Skeletal muscle tissue (tissue), 4 donors: ENCODE results near the gene GBP5. TPM values are rescaled to one million over a fixed set of nuclear protein-coding genes. Genes with fewer than 3 reads are reported as not detected.
A peak's percentile ranks its signal among the peaks of the same experiment; 100 is the strongest.
"Not testable (repeated sequence)": the region's sequence is repeated elsewhere in the genome, so short reads cannot be mapped to it uniquely, and the experiment has no call there.

Experiments used
- H3K27ac ChIP-seq: one replicate; pipeline ENCODE4 v1.7.0; 2013; ENCODE audit warnings: mild to moderate bottlenecking, low read depth, low read length, inconsistent platforms
- H3K27me3 ChIP-seq, 3 donors: one replicate each; pipeline ENCODE4 v1.7.0; 2013; ENCODE audit warnings: low read length in 3 of 3; ENCODE audit not compliant: control insufficient read depth in 3 of 3, insufficient read depth in 3 of 3
- H3K36me3 ChIP-seq, 3 donors: one replicate each; pipeline ENCODE4 v1.7.0; 2013; ENCODE audit warnings: low read length in 3 of 3; ENCODE audit not compliant: control insufficient read depth in 3 of 3, insufficient read depth in 3 of 3
- H3K4me1 ChIP-seq, 3 donors: one replicate each; pipeline ENCODE4 v1.7.0; 2013; ENCODE audit warnings: low read length in 3 of 3, mild to moderate bottlenecking in 3 of 3; ENCODE audit not compliant: control insufficient read depth in 3 of 3, insufficient read depth in 3 of 3
- H3K4me3 ChIP-seq, 3 donors: one replicate each; pipeline ENCODE4 v1.7.0; 2013; ENCODE audit warnings: low read length in 3 of 3
- H3K9ac ChIP-seq, 3 donors: one replicate each; pipeline ENCODE4 v1.7.0; 2013; ENCODE audit warnings: low read length in 3 of 3, mild to moderate bottlenecking in 3 of 3, moderate library complexity in 2 of 3, low read depth in 1 of 3
- H3K9me3 ChIP-seq, 3 donors: one replicate each; pipeline ENCODE4 v1.7.0; 2013; ENCODE audit warnings: low read length in 3 of 3; ENCODE audit not compliant: control insufficient read depth in 3 of 3
- total RNA-seq: library from RNA; depleted of rRNA; stranded (reverse); fragments of >200 nt; gene quantifications from one replicate; pipeline ENCODE4 v1.2.3, GENCODE V29; 2014
- donor health status: Osteomylitis.

GBP5 gene
- total RNA-seq, 1 donor from 2014 or later = 0.52 TPM

- H3K9me3 ChIP-seq = no peaks in the 10 kb centered on the region
- H3K4me1 ChIP-seq = no peaks in the 10 kb centered on the region
- H3K4me3 ChIP-seq = no peak overlapping the region
- no peaks in the 10 kb centered on the region for H3K36me3 ChIP-seq
- H3K9ac ChIP-seq = no peak overlapping the region
- H3K27ac ChIP-seq = no peak overlapping the region
- H3K27me3 ChIP-seq = no peaks in the 10 kb centered on the region
Observed at GRCh38 chr1:89304572-89305230, 32.0 kb upstream of the GBP5 start.

DNA sequence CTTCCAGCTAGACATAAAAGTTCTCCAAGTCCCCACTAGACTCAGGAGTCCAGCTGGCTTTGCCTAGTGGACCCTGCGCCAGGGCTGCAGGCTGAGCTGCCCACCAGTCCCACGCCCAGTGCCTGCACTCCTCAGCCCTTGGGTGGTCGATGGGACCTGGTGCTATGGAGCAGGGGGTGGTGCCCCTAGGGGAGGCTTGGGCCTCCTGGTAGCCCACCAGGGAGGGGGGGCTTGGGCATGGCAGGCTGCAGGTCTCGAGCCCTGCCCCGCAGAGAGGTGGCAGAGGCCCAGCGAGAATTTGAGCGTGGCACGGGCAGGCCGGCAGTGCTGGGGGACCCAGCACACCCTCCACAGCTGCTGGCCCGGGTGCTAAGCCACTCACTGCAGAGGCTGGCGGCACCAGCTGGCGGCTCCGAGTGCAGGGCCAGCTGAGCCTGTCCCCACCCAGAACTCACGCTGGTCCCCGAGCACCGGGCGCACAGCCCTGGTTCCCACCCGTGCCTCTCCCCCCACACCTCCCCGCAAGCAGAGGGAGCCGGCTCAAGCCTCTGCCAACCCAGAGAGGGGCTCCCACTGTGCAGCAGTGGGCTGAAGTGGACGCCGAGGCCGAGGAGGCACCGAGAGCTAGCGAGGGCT is 30.2 kb upstream of the GBP5 start:
- H3K4me3 ChIP-seq = no peak overlapping the region
- no peaks in the 10 kb centered on the region for H3K4me1 ChIP-seq
- H3K27me3 ChIP-seq = no peaks in the 10 kb centered on the region
- no peak overlapping the region for H3K9ac ChIP-seq
- H3K27ac ChIP-seq = no peak overlapping the region
- H3K9me3 ChIP-seq = no peaks in the 10 kb centered on the region
- no peaks in the 10 kb centered on the region for H3K36me3 ChIP-seq

- not testable (repeated sequence) for H3K9ac ChIP-seq, H3K4me3 ChIP-seq, H3K27ac ChIP-seq, H3K9me3 ChIP-seq, H3K36me3 ChIP-seq, H3K27me3 ChIP-seq, H3K4me1 ChIP-seq
Observed at GRCh38 chr1:89299739-89300463, 27.2 kb upstream of the GBP5 start.

- no peak overlapping the region for H3K27ac ChIP-seq
- no peak overlapping the region for H3K9ac ChIP-seq
- H3K9me3 ChIP-seq = no peaks in the 10 kb centered on the region
- H3K4me3 ChIP-seq = no peak overlapping the region
- no peaks in the 10 kb centered on the region for H3K4me1 ChIP-seq
- no peaks in the 10 kb centered on the region for H3K27me3 ChIP-seq
- H3K36me3 ChIP-seq = no peaks in the 10 kb centered on the region
Observed at GRCh38 chr1:89298461-89298860, 25.8 kb upstream of the GBP5 start.

GRCh38 chr1:89295187-89295586 is 22.5 kb upstream of the GBP5 start:
- H3K9ac ChIP-seq = no peak overlapping the region
- H3K27ac ChIP-seq = no peak overlapping the region
- no peaks in the 10 kb centered on the region for H3K36me3 ChIP-seq
- no peaks in the 10 kb centered on the region for H3K27me3 ChIP-seq
- no peaks in the 10 kb centered on the region for H3K9me3 ChIP-seq
- H3K4me1 ChIP-seq = no peaks in the 10 kb centered on the region
- no peak overlapping the region for H3K4me3 ChIP-seq

DNA sequence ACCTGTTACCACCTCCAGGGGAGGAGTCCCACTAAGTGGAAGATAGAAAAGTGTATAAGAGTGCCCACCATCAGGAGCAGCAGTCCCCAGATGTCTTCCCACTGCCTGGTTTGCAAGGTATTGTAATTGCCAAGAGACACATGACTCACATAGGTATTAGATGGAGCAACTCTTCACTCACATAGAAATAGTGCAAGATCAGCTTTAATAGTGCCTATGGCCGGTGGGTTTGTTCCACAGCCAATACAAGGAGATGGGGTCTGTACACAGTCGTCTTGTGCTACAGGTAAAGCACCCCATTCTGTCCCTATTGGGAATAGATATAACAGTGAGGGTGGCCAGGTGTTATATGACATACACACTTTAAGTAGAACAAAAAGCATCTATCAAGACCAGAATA is 18.6 kb upstream of the GBP5 start:
- Histone ChIP-seq H3K36me3 (no peaks in the 10 kb centered on the region), H3K9ac (no peak overlapping the region), H3K27ac (no peak overlapping the region), H3K9me3 (no peaks in the 10 kb centered on the region), H3K27me3 (no peaks in the 10 kb centered on the region), H3K4me1 (no peaks in the 10 kb centered on the region), H3K4me3 (no peak overlapping the region)

DNA sequence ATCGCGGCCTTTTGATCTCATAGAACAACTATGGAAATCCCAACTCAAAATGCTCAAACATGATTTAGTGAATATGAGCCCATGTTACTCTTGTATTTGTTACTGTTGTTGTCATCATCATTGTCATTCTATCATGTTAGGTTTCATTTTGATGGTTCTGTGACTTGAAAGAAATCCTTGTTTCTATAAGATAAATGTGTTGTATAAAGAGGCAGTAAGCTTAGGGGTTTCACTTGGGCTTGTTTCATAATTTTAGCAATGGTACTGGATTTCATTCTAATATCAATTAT is 15.3 kb upstream of the GBP5 start:
- Histone ChIP-seq H3K4me3 (no peak overlapping the region), H3K27ac (no peak overlapping the region), H3K4me1 (no peaks in the 10 kb centered on the region), H3K9me3 (no peaks in the 10 kb centered on the region), H3K27me3 (no peaks in the 10 kb centered on the region), H3K9ac (no peak overlapping the region), H3K36me3 (no peaks in the 10 kb centered on the region)

GRCh38 chr1:89287181-89288050 is 14.8 kb upstream of the GBP5 start:
- no peaks in the 10 kb centered on the region for H3K36me3 ChIP-seq
- H3K4me3 ChIP-seq = peak overlapping the region in 1 of 3 donors; percentile 5
- peak overlapping the region in 1 of 3 donors; percentile 43 for H3K9ac ChIP-seq
- no peaks in the 10 kb centered on the region for H3K9me3 ChIP-seq
- H3K27ac ChIP-seq = peak overlapping the region; percentile 22
- no peaks in the 10 kb centered on the region for H3K4me1 ChIP-seq
- H3K27me3 ChIP-seq = no peaks in the 10 kb centered on the region

DNA sequence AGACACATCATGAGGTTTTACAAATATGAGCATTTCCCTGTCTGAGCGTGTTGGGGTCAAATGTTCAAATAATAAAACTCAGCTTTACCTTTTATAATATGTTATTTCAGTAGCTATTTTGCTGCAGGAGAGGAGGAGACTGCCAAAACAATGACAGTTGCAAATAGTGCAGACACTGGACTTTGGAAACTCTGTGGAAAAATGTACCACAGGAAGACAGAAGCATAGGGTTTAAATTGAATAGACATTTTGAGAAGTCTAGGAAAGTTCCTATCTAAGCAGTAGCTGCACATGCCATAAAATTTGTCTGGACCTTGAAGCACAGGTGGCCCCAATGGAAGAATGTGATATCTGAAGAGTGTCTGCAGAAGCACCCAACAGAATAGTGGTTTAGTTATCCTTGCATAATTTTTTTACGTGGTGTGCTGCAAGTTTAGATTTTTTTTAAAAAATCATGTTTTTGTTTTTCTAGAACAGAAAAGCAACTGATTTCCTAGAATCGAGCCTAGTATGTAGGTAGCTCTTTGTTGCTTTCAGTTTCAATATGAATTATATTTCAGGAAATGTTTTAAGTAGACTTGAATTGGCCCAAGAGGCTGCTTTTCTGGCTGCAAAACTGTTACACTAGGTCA is 14.0 kb upstream of the GBP5 start:
- H3K27ac ChIP-seq = peak overlapping the region; percentile 22
- no peaks in the 10 kb centered on the region for H3K36me3 ChIP-seq
- H3K4me3 ChIP-seq = peak overlapping the region in 1 of 3 donors; percentile 5
- H3K27me3 ChIP-seq = no peaks in the 10 kb centered on the region
- H3K4me1 ChIP-seq = no peaks in the 10 kb centered on the region
- H3K9ac ChIP-seq = peak overlapping the region in 1 of 3 donors; percentile 43
- H3K9me3 ChIP-seq = no peaks in the 10 kb centered on the region
